Measurements from ENCODE around the gene OLIG2.

GRCh38 chr21:33069645-33069993, 43.9 kb downstream of the OLIG2 start:
- TF ChIP-seq POLR2G (IDR thresholded peaks at IDR 0.05; ENCODE audit: low read depth, low read length) = no peak
- no peak for TF ChIP-seq ZNF777 (CRISPR knock-in tag; IDR thresholded peaks at IDR 0.05)
- TF ChIP-seq E2F5 (CRISPR knock-in tag; conservative IDR thresholded peaks at IDR 0.05) = no peak
- TF ChIP-seq, protein P1, sequence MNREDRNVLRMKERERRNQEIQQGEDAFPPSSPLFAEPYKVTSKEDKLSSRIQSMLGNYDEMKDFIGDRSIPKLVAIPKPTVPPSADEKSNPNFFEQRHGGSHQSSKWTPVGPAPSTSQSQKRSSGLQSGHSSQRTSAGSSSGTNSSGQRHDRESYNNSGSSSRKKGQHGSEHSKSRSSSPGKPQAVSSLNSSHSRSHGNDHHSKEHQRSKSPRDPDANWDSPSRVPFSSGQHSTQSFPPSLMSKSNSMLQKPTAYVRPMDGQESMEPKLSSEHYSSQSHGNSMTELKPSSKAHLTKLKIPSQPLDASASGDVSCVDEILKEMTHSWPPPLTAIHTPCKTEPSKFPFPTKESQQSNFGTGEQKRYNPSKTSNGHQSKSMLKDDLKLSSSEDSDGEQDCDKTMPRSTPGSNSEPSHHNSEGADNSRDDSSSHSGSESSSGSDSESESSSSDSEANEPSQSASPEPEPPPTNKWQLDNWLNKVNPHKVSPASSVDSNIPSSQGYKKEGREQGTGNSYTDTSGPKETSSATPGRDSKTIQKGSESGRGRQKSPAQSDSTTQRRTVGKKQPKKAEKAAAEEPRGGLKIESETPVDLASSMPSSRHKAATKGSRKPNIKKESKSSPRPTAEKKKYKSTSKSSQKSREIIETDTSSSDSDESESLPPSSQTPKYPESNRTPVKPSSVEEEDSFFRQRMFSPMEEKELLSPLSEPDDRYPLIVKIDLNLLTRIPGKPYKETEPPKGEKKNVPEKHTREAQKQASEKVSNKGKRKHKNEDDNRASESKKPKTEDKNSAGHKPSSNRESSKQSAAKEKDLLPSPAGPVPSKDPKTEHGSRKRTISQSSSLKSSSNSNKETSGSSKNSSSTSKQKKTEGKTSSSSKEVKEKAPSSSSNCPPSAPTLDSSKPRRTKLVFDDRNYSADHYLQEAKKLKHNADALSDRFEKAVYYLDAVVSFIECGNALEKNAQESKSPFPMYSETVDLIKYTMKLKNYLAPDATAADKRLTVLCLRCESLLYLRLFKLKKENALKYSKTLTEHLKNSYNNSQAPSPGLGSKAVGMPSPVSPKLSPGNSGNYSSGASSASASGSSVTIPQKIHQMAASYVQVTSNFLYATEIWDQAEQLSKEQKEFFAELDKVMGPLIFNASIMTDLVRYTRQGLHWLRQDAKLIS (CRISPR knock-in tag; IDR thresholded peaks at IDR 0.05) = no peak

All from HepG2 (cell line).